Hepatocyte (in vitro differentiated cells): ENCODE results near the gene EIF3K.

Experiments used
- EZH2 ChIP-seq: fragments of 200-600 bp; sonication (generic); IDR thresholded peaks from 2 replicates; pipeline ENCODE4 v1.6.1; 2016; ENCODE audit warnings: antibody characterized with exemption, mild to moderate bottlenecking, borderline replicate concordance
- TF ChIP-seq, protein P1 (sequence below): fragments of 200-600 bp; sonication (generic); IDR thresholded peaks from 2 replicates; pipeline ENCODE4 v1.5.1; 2016; ENCODE audit warnings: antibody characterized with exemption, mild to moderate bottlenecking; ENCODE audit not compliant: poor library complexity

DNA sequence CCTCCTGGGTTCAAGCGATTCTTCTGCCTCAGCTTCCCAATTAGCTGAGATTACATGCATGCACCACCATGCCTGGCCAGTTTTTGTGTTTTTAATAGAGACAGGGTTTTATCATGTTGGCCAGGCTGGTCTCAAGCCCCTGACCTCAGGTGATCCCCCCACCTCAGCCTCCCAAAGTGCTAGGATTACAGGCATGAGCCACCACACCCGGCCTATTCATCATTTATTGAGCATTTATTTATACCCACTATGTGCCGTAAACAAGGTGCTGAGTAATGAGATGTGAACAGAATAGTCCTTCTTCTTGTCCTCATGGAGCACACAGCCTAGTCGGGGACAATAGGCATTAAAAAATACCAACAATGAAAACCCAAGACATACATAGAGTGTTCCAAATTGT is 54.0 kb downstream of the EIF3K start:
- TF ChIP-seq EZH2 = no peak
- TF ChIP-seq, protein P1, sequence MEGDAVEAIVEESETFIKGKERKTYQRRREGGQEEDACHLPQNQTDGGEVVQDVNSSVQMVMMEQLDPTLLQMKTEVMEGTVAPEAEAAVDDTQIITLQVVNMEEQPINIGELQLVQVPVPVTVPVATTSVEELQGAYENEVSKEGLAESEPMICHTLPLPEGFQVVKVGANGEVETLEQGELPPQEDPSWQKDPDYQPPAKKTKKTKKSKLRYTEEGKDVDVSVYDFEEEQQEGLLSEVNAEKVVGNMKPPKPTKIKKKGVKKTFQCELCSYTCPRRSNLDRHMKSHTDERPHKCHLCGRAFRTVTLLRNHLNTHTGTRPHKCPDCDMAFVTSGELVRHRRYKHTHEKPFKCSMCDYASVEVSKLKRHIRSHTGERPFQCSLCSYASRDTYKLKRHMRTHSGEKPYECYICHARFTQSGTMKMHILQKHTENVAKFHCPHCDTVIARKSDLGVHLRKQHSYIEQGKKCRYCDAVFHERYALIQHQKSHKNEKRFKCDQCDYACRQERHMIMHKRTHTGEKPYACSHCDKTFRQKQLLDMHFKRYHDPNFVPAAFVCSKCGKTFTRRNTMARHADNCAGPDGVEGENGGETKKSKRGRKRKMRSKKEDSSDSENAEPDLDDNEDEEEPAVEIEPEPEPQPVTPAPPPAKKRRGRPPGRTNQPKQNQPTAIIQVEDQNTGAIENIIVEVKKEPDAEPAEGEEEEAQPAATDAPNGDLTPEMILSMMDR = no peak
